HEK293T (cell line): ENCODE results near the gene SEZ6.

Source experiments
- CTCF ChIA-PET: fragments of 350-600 bp; formaldehyde crosslinking; extraction: SDS; loops from one replicate; lab custom pipeline; 2021; ENCODE audit warnings: antibody characterized with exemption, inconsistent platforms; lab: Yijun Ruan, JAX
- POLR2A ChIA-PET: fragments of 350-600 bp; formaldehyde crosslinking; extraction: SDS; loops from one replicate; lab custom pipeline; 2020; ENCODE audit warnings: antibody characterized with exemption, inconsistent platforms; lab: Yijun Ruan, JAX
- DNase-seq: peaks from one replicate; pipeline ENCODE4 v3.0.0; 2012; ENCODE audit warnings: mixed read lengths; ENCODE audit errors: extremely low spot score
- ARNT ChIP-seq: fragments of 450-650 bp; IDR thresholded peaks from 2 replicates; pipeline ENCODE4 v1.6.1; 2017; ENCODE audit warnings: mild to moderate bottlenecking
- BHLHE40 ChIP-seq: fragments of 450-650 bp; IDR thresholded peaks from 2 replicates; pipeline ENCODE4 v1.6.1; 2016; ENCODE audit warnings: mild to moderate bottlenecking, moderate library complexity, borderline replicate concordance
- CTBP1 ChIP-seq: fragments of 450-650 bp; IDR thresholded peaks from 2 replicates; pipeline ENCODE4 v1.6.1; 2016; ENCODE audit warnings: borderline replicate concordance
- ELF4 ChIP-seq: fragments of 450-650 bp; IDR thresholded peaks from 2 replicates; pipeline ENCODE4 v1.6.1; 2017; ENCODE audit warnings: antibody characterized with exemption
- FOXA1 ChIP-seq: fragments of 450-650 bp; IDR thresholded peaks from 2 replicates; pipeline ENCODE4 v1.6.1; 2016; ENCODE audit warnings: mild to moderate bottlenecking
- FOXK2 ChIP-seq: fragments of 450-650 bp; IDR thresholded peaks from 2 replicates; pipeline ENCODE4 v1.6.1; 2016; ENCODE audit warnings: mild to moderate bottlenecking
- FOXM1 ChIP-seq: fragments of 450-650 bp; IDR thresholded peaks from 2 replicates; pipeline ENCODE4 v1.6.1; 2017; ENCODE audit warnings: mild to moderate bottlenecking, borderline replicate concordance
- HDGF ChIP-seq: fragments of 450-650 bp; IDR thresholded peaks from 2 replicates; pipeline ENCODE4 v1.6.1; 2017; ENCODE audit warnings: antibody characterized with exemption, borderline replicate concordance
- L3MBTL2 ChIP-seq: fragments of 450-650 bp; conservative IDR thresholded peaks from 2 replicates; pipeline ENCODE4 v1.6.1; 2016; ENCODE audit warnings: mild to moderate bottlenecking
- LEF1 ChIP-seq: fragments of 450-650 bp; IDR thresholded peaks from 2 replicates; pipeline ENCODE4 v1.6.1; 2017; ENCODE audit warnings: mild to moderate bottlenecking, borderline replicate concordance
- NFRKB ChIP-seq: fragments of 450-650 bp; IDR thresholded peaks from 2 replicates; pipeline ENCODE4 v1.6.1; 2016; ENCODE audit warnings: mild to moderate bottlenecking, moderate library complexity
- PKNOX1 ChIP-seq: fragments of 450-650 bp; IDR thresholded peaks from 2 replicates; pipeline ENCODE4 v1.6.1; 2016
- SP1 ChIP-seq: fragments of 450-650 bp; IDR thresholded peaks from 2 replicates; pipeline ENCODE4 v1.6.1; 2017
- SUZ12 ChIP-seq: fragments of 450-650 bp; IDR thresholded peaks from 2 replicates; pipeline ENCODE4 v1.6.1; 2016; ENCODE audit warnings: mild to moderate bottlenecking
- TARDBP ChIP-seq: fragments of 450-650 bp; IDR thresholded peaks from 2 replicates; pipeline ENCODE4 v1.6.1; 2016
- ZNF384 ChIP-seq: fragments of 450-650 bp; IDR thresholded peaks from 2 replicates; pipeline ENCODE4 v1.6.1; 2016

The SEZ6 gene

DNA sequence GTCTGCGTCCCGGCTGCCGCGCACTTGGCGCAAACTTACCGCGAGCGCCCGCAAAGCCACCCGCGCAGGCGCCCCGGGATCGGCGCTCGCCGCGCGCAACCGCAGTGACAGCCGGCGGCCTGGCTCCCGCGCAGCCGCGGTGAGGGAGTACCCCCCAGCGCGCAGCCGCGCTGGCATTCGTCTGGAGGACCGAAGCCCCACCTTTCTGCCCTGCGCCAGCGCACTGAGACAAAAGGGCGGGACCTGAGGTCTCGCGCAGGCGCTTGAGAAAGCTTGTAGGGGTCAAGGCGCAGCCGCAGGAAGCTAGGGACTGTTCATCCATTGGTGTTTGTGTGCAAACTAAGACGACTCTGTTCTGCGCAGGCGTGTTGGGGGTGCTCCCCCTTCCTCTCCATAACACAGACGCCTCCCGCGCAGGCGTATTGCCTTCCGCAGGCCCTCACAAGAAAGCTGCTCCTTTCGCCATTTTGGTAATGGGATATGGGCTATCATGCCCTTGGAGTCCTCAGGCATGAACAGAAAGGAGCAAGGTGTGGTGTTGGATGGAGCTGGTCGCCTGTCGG is 54.3 kb downstream of the SEZ6 start, which contains the start of gene PHF12:
Gene PHF12 (minus strand): TSS at position 91 of the 563 bp plus-strand sequence. CDS start 558 bp downstream, outside the sequence.
- DNase-seq, result peak; percentile 92
- CTCF ChIA-PET, result interaction anchor here (0.9 to 3.7 kb wide), 8 partner anchors 12 to 224 kb away, joined by 3 to 50 read pairs (median 6); partner anchors contain the start of gene NEK8
- POLR2A ChIA-PET, result interaction anchor here (0.6 to 3.5 kb wide), 48 partner anchors 11 to 616 kb away, joined by 3 to 61 read pairs (median 4); partner anchors contain the start of genes BLTP2, FAM222B, FLOT2 and IFT20
- no peak for TF ChIP-seq SP1
- TF ChIP-seq ZNF384, result no peak
- no peak for TF ChIP-seq FOXA1
- no peak for TF ChIP-seq LEF1
- no peak for TF ChIP-seq SUZ12
- TF ChIP-seq ELF4, result no peak
- no peak for TF ChIP-seq FOXK2
- no peak for TF ChIP-seq L3MBTL2
- TF ChIP-seq BHLHE40, result no peak
- TF ChIP-seq NFRKB, result no peak
- no peak for TF ChIP-seq PKNOX1
- no peak for TF ChIP-seq CTBP1
- no peak for TF ChIP-seq FOXM1
- TF ChIP-seq ARNT, result no peak
- no peak for TF ChIP-seq HDGF
- TF ChIP-seq TARDBP, result no peak

- ChIA-PET CTCF (interaction anchor here (0.9 to 3.7 kb wide), 8 partner anchors 13 to 223 kb away, joined by 3 to 50 read pairs (median 6); partner anchors contain the start of gene NEK8), POLR2A (interaction anchor here (0.6 to 3.5 kb wide), 42 partner anchors 8 to 306 kb away, joined by 3 to 61 read pairs (median 5); partner anchors contain the start of genes BLTP2, DHRS13, FAM222B and FLOT2)
- no peak for TF ChIP-seq BHLHE40
- TF ChIP-seq ARNT, result no peak
- TF ChIP-seq TARDBP, result no peak
- no peak for TF ChIP-seq HDGF
- no peak for TF ChIP-seq CTBP1
- TF ChIP-seq LEF1, result no peak
- TF ChIP-seq FOXM1, result no peak
- TF ChIP-seq NFRKB, result no peak
- no peak for TF ChIP-seq SP1
These were observed 54.9 kb downstream of the SEZ6 start for GRCh38 chr17:28950752-28951427.

GRCh38 chr17:28950017-28950751 is 55.6 kb downstream of the SEZ6 start:
- TF ChIP-seq FOXK2, result no peak
- no peak for TF ChIP-seq LEF1
- no peak for TF ChIP-seq ZNF384
- TF ChIP-seq HDGF, result no peak
- TF ChIP-seq SP1, result no peak
- no peak for TF ChIP-seq NFRKB
- TF ChIP-seq CTBP1, result no peak
- TF ChIP-seq BHLHE40, result no peak
- no peak for TF ChIP-seq ARNT
- no peak for TF ChIP-seq SUZ12
- TF ChIP-seq TARDBP, result no peak
- no peak for TF ChIP-seq ELF4
- no peak for TF ChIP-seq FOXM1
- TF ChIP-seq L3MBTL2, result no peak
- no peak for TF ChIP-seq PKNOX1
- ChIA-PET POLR2A (interaction anchor here (0.9 to 3.5 kb wide), 20 partner anchors 9 to 641 kb away, joined by 3 to 22 read pairs (median 5); partner anchors contain the start of genes BLTP2, DHRS13, FAM222B and FLOT2), CTCF (interaction anchor here (0.9 to 1.6 kb wide), 8 partner anchors 13 to 303 kb away, joined by 3 to 8 read pairs (median 3); no protein-coding TSS in a partner anchor)
- DNase-seq, result no peak

More at GRCh38 chr17:28950752-28951427, 54.9 kb downstream of the SEZ6 start:
- no peak for DNase-seq

GRCh38 chr17:28949185-28950016 is 56.4 kb downstream of the SEZ6 start:
- ChIA-PET POLR2A (interaction anchor here (0.8 to 3.5 kb wide), 18 partner anchors 12 to 641 kb away, joined by 3 to 22 read pairs (median 4); partner anchors contain the start of genes BLTP2, DHRS13, FAM222B and FLOT2), CTCF (interaction anchor here (0.5 to 1.6 kb wide), 10 partner anchors 12 to 437 kb away, joined by 3 to 8 read pairs (median 3); no protein-coding TSS in a partner anchor)
- DNase-seq, result no peak
- TF ChIP-seq ARNT (no peak), NFRKB (no peak), SUZ12 (no peak), SP1 (no peak), BHLHE40 (no peak), FOXM1 (no peak)

GRCh38 chr17:28948873-28949184 is 57.0 kb downstream of the SEZ6 start:
- POLR2A ChIA-PET, result interaction anchor here (0.8 to 2.7 kb wide), 6 partner anchors 11 to 228 kb away, joined by 3 to 15 read pairs (median 12); partner anchors contain the start of genes FLOT2 and RPL23A
- CTCF ChIA-PET, result interaction anchor here (0.7 to 1.6 kb wide), 3 partner anchors 14 to 437 kb away, joined by 3 to 8 read pairs (median 3); no protein-coding TSS in a partner anchor

More at GRCh38 chr17:28948873-28949184, 57.0 kb downstream of the SEZ6 start:
- no peak for TF ChIP-seq FOXM1
- TF ChIP-seq ELF4, result no peak
- no peak for TF ChIP-seq NFRKB
- DNase-seq, result no peak
